K562 (cell line): ENCODE measurements around the gene CCDC92. TPM values are rescaled to one million over a fixed set of nuclear protein-coding genes. Genes with fewer than 3 reads are reported as not detected.

Source experiments
- ATAC-seq: fragments of 200-7000 bp; cut with Tn5 transposase; 3 replicates; pipeline ENCODE4 v1.9.1; 2020; ENCODE audit warnings: moderate library complexity
- BruUV-seq: library from RNA; stranded (reverse); fragments of 400-500 nt; replicated peaks from 2 replicates; lab custom pipeline; 2021; lab: Mats Ljungman, UMichigan
- CTCF ChIA-PET: fragments of 300-600 bp; formaldehyde crosslinking; extraction: SDS; loops from one replicate; lab custom pipeline; 2021; ENCODE audit warnings: low intra/inter-chr PET ratio; lab: Yijun Ruan, JAX
- POLR2A ChIA-PET: fragments of 300-600, 350-650 bp; sonication (Branson Sonifier 250); formaldehyde crosslinking; extraction: SDS; loops from one replicate; lab custom pipeline; 2021; ENCODE audit warnings: antibody characterized with exemption, inconsistent platforms; lab: Yijun Ruan, JAX
- DNase-seq, 4 experiments: peaks; one replicate each; pipeline versions ENCODE4 v3.0.0 to v3.0.0-alpha.2; 2011 to 2018; ENCODE audit warnings: low spot score in 3 of 4, mixed read lengths in 3 of 4; ENCODE audit errors: extremely low read depth in 1 of 4
- FAIRE-seq: peaks from 2 replicates; lab custom pipeline; 2011; peaks lifted over from hg19 to GRCh38; lab: Jason Lieb, UNC
- H2AFZ ChIP-seq: 2 replicates; pipeline ENCODE4 v1.6.0; 2011; ENCODE audit warnings: low read depth, low read length, control low read depth, inconsistent platforms
- H3K27ac ChIP-seq: fragments of 200-600 bp; 3 replicates; pipeline ENCODE4 v1.8.0; 2011; ENCODE audit warnings: low read depth, mild to moderate bottlenecking, control low read depth, inconsistent platforms, low read length, moderate library complexity, mixed read lengths; ENCODE audit errors: extremely low read depth
- H3K27me3 ChIP-seq, 2 experiments: fragments of 300-600 bp in 1 of 2; 2 replicates in 1 of 2; 3 replicates in 1 of 2; pipeline versions ENCODE4 v1.6.0 to v1.8.0; 2011; ENCODE audit warnings: inconsistent platforms in 2 of 2, low read length in 2 of 2, mild to moderate bottlenecking in 1 of 2, mixed read lengths in 1 of 2, moderate library complexity in 1 of 2; ENCODE audit not compliant: control insufficient read depth in 2 of 2, insufficient read depth in 2 of 2
- H3K36me3 ChIP-seq: fragments of 300-600 bp; 3 replicates; pipeline ENCODE4 v1.8.0; 2011; ENCODE audit warnings: mild to moderate bottlenecking, low read length, inconsistent platforms; ENCODE audit not compliant: control insufficient read depth, insufficient read depth
- H3K4me1 ChIP-seq, 2 experiments: fragments of 200-600 bp in 1 of 2; replicated peaks in 1 of 2; 2 replicates in 1 of 2; 3 replicates in 1 of 2; pipeline versions ENCODE4 v1.5.1 to v1.8.0; 2011; ENCODE audit warnings: inconsistent platforms in 2 of 2, low read length in 2 of 2, mild to moderate bottlenecking in 1 of 2, mixed read lengths in 1 of 2, moderate library complexity in 1 of 2; ENCODE audit not compliant: control insufficient read depth in 2 of 2, insufficient read depth in 2 of 2
- H3K4me2 ChIP-seq: 2 replicates; pipeline ENCODE4 v1.6.1; 2011; ENCODE audit warnings: low read length, control low read depth, inconsistent platforms, mixed read lengths; ENCODE audit not compliant: insufficient read depth
- H3K4me3 ChIP-seq: fragments of 200-600 bp; sonication (generic), shearing (Covaris generic); 2 replicates; pipeline ENCODE4 v1.5.1; 2016; ENCODE audit warnings: control low read depth, inconsistent platforms
- H3K79me2 ChIP-seq: fragments of 200-600 bp; 3 replicates; pipeline ENCODE4 v1.8.0; 2011; ENCODE audit warnings: low read length, inconsistent platforms; ENCODE audit not compliant: control insufficient read depth, insufficient read depth
- H3K9ac ChIP-seq, 2 experiments: 2 replicates each; pipeline versions ENCODE4 v1.6.0 to v1.6.1; 2011; ENCODE audit warnings: low read depth in 2 of 2, low read length in 2 of 2, control low read depth in 1 of 2, inconsistent platforms in 1 of 2, mild to moderate bottlenecking in 1 of 2, mixed read lengths in 1 of 2; ENCODE audit not compliant: insufficient read depth in 1 of 2
- H3K9me1 ChIP-seq: one replicate; pipeline ENCODE4 v1.6.0; 2011; ENCODE audit warnings: inconsistent platforms, mild to moderate bottlenecking, low read length, moderate library complexity; ENCODE audit not compliant: control insufficient read depth, insufficient read depth
- H3K9me3 ChIP-seq: replicated peaks from 2 replicates; pipeline ENCODE4 v1.5.1; 2011; ENCODE audit warnings: low read depth, low read length, inconsistent platforms; ENCODE audit not compliant: control insufficient read depth, insufficient read depth
- H4K20me1 ChIP-seq: replicated peaks from 2 replicates; pipeline ENCODE4 v1.6.1; 2011; ENCODE audit warnings: low read length, inconsistent platforms, mixed read lengths; ENCODE audit not compliant: control insufficient read depth, insufficient read depth
- CBX8 ChIP-seq: fragments of 200-600 bp; sonication (generic); IDR thresholded peaks from 2 replicates; pipeline ENCODE4 v1.6.1; 2012; ENCODE audit warnings: borderline replicate concordance, mixed run types, low read depth, mild to moderate bottlenecking, moderate library complexity, mixed read lengths, low read length, control low read depth, inconsistent platforms; ENCODE audit not compliant: poor library complexity, severe bottlenecking; ENCODE audit errors: extremely low read depth
- CEBPG ChIP-seq, 3 experiments: fragments of 200-800 bp in 1 of 3; sonication (Bioruptor generic) in 1 of 3; sonication (generic) in 1 of 3; formaldehyde crosslinking in 1 of 3; IDR thresholded peaks in 2 of 3; conservative IDR thresholded peaks in 1 of 3; 2 replicates each; pipeline versions ENCODE4 v1.6.1 to v1.8.0; 2016 to 2022; ENCODE audit warnings: missing compliant biosample characterization in 2 of 3, missing genetic modification characterization in 2 of 3, mild to moderate bottlenecking in 1 of 3, missing genetic modification reagents in 1 of 3
- E2F1 ChIP-seq: sonication (generic); formaldehyde crosslinking; IDR thresholded peaks from 2 replicates; pipeline ENCODE4 v1.8.1; 2023; ENCODE audit warnings: mild to moderate bottlenecking, missing genetic modification reagents, moderate library complexity
- HDAC2 ChIP-seq: fragments of 450-650 bp; IDR thresholded peaks from 2 replicates; pipeline ENCODE4 v1.6.1; 2016; ENCODE audit warnings: mild to moderate bottlenecking
- HNRNPLL ChIP-seq: fragments of 200-400 bp; formaldehyde crosslinking; IDR thresholded peaks from 2 replicates; pipeline ENCODE4 v1.6.1; 2017; ENCODE audit warnings: low read length, low read depth, mild to moderate bottlenecking; ENCODE audit not compliant: poor library complexity, severe bottlenecking
- NR3C1 ChIP-seq: sonication (generic); formaldehyde crosslinking; IDR thresholded peaks from 2 replicates; pipeline ENCODE4 v1.8.1; 2022; ENCODE audit warnings: missing genetic modification reagents
- SMAD2 ChIP-seq: fragments of 150-350 bp; IDR thresholded peaks from 2 replicates; pipeline ENCODE4 v1.6.1; 2014; ENCODE audit warnings: low read depth, mild to moderate bottlenecking, low read length
- ZNF224 ChIP-seq: sonication (generic); formaldehyde crosslinking; IDR thresholded peaks from 2 replicates; pipeline ENCODE4 v1.8.0; 2022; ENCODE audit warnings: mild to moderate bottlenecking, missing genetic modification reagents
- ZNF23 ChIP-seq: fragments of 250-450 bp; sonication (Bioruptor Pico); IDR thresholded peaks from 2 replicates; pipeline ENCODE4 v1.4.0; 2020; ENCODE audit warnings: mild to moderate bottlenecking
- ZNF24 ChIP-seq: fragments of 450-650 bp; IDR thresholded peaks from 2 replicates; pipeline ENCODE4 v1.6.1; 2016
- WGBS: fragments of 100-300 bp; shearing (Covaris generic); methylation state at CpG from one replicate; pipeline ENCODE4 v1.1.6; 2016; ENCODE audit warnings: low coverage, mixed read lengths; ENCODE audit not compliant: insufficient coverage; ENCODE audit errors: missing lambda C conversion rate; 5-methylcytosine and 5-hydroxymethylcytosine counted together
- in situ Hi-C: fragments of 300-500 bp; cut with MboI; formaldehyde crosslinking; loops from 4 replicates; pipeline ENCODE4 v1.15.0; 2018; ENCODE audit warnings: inconsistent platforms, mixed read lengths
- intact Hi-C: fragments of 100-400 bp; cut with micrococcal nuclease; formaldehyde crosslinking; loops from 2 replicates; pipeline ENCODE4 v1.14.2; 2022
- polyA plus RNA-seq, 8 experiments: library from polyadenylated mRNA; depleted of rRNA in 4 of 8; stranded (reverse) in 5 of 8; unstranded in 3 of 8; fragments of >200 nt; fragmentation: Nextera tagmentation in 2 of 8; fragmentation: Illumina TruSeq in 1 of 8; extraction: Ambion mirVana in 2 of 8; extraction: Trizol in 1 of 8; gene quantifications; 2 replicates each; pipeline versions ENCODE4 v1.2.1 to v1.2.3, GENCODE V29; 2011 to 2014; ENCODE audit warnings: inconsistent platforms in 1 of 8, missing spikeins in 1 of 8
- total RNA-seq, 7 experiments: library from RNA; depleted of rRNA in 6 of 7; stranded (reverse); fragments of >200 nt in 6 of 7; fragmentation: Illumina TruSeq in 2 of 7; extraction: Trizol in 2 of 7; gene quantifications; 2 replicates each; pipeline versions ENCODE4 v1.2.1 to v1.2.3, GENCODE V29; 2011 to 2021; ENCODE audit warnings: low replicate concordance in 1 of 7
- TF ChIP-seq, protein P1 (sequence below): IDR thresholded peaks from 2 replicates; pipeline ENCODE4 v1.6.1; 2012; ENCODE audit warnings: low read depth, low read length, improper control_type of control experiment, borderline replicate concordance
- TF ChIP-seq, protein P2 (sequence below): fragments of 450-650 bp; IDR thresholded peaks from 2 replicates; pipeline ENCODE4 v1.7.0; 2016; ENCODE audit warnings: borderline replicate concordance

CCDC92 gene
- total and polyA plus RNA-seq, 9 of the 15 experiments (the other 6 are each of a cell fraction or from before 2014, with no cell fraction given): 0.27 to 5.9 (median 2.1) TPM

DNA sequence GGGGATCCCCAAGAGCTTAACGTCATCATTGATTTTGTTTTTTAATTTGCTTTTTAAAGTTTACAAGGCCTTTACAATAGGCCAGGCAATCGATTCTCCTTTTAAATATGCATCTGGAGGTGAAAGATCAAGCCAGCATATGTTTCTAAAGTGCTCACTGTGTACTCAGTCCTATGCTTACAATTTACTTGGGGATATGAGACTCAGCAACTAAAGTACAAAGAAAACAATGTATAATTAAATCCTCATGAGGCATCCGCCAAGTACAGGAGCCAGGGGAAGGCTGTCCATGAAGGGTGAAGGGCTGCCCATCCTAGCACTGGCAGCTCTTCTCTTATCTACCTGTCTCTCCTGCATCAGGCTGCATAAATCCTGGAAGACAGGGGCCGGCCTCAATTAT, 11.8 kb downstream of the CCDC92 start (continued):
- TF ChIP-seq, protein P1, sequence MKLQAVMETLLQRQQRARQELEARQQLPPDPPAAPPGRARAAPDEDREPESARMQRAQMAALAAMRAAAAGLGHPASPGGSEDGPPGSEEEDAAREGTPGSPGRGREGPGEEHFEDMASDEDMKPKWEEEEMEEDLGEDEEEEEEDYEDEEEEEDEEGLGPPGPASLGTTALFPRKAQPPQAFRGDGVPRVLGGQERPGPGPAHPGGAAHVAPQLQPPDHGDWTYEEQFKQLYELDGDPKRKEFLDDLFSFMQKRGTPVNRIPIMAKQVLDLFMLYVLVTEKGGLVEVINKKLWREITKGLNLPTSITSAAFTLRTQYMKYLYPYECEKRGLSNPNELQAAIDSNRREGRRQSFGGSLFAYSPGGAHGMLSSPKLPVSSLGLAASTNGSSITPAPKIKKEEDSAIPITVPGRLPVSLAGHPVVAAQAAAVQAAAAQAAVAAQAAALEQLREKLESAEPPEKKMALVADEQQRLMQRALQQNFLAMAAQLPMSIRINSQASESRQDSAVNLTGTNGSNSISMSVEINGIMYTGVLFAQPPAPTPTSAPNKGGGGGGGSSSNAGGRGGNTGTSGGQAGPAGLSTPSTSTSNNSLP: no peak
- TF ChIP-seq SMAD2: no peak
- TF ChIP-seq ZNF23 (CRISPR knock-in tag): no peak
- TF ChIP-seq HNRNPLL: no peak

DNA sequence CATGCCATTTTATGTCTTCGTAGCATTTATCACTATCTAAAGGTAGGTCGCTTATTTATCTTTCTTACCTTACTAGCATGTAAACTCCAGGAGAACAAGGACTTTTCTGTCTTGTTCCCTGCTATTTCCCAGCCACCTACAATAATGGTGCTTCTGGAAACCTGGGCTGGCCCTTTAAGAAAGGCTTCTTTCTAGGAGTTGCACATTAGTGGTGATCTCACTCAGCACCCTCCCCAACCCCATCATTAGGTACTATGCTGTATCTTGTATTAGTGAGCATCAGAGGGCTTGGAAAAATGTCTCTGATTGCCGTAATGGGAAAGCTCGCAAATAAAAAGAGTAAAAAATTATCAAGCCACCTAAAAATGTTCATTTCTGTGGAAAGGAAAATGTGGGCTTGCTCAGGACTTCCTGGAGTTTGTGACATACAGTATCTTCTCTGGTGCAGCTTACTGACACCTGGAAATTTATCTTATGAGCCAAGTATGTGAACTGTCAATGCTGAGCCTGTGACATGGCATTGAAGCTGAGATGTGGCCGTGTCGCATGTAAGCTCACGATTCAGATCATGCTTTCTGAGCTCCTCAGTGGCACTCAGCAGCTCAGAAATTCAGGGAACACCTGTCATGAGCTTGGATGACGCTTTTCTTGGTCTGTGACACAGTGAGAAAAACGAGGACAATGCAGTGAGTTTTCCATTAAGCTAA, 12.4 kb downstream of the CCDC92 start:
- Histone ChIP-seq H3K79me2 (no peaks in the 10 kb centered on the region), H3K27me3 (no peaks in the 10 kb centered on the region), H3K4me2 (no peak overlapping the region), H3K4me3 (no peak overlapping the region), H3K9ac (no peak overlapping the region), H3K27ac (no peak overlapping the region), H3K4me1 (no peaks in the 10 kb centered on the region; a peak in 1 of 5 replicates), H3K9me3 (no peaks in the 10 kb centered on the region), H3K9me1 (no peaks in the 10 kb centered on the region), H3K36me3 (no peaks in the 10 kb centered on the region), H4K20me1 (no peaks in the 10 kb centered on the region), H2AFZ (no peak overlapping the region)
- ATAC-seq (peak; percentile 62; the same call in 1 of the 3 replicates), FAIRE-seq (no peak), DNase-seq (no peak)
- in situ Hi-C loops: no loop called here
- WGBS: 54% methylated on average over 9 of the region's 9 CpGs
- CTCF ChIA-PET: no interaction called here
- POLR2A ChIA-PET: interaction anchor here (0.6 to 1.8 kb wide), 3 partner anchors 9 to 1081 kb away, joined by 3 to 5 read pairs (median 4); no protein-coding TSS in a partner anchor
- no TSS peak for BruUV-seq
- intact Hi-C loops: no loop called here
- no peak for TF ChIP-seq ZNF24
- TF ChIP-seq NR3C1 (CRISPR knock-in tag): no peak
- no peak for TF ChIP-seq ZNF224 (CRISPR knock-in tag)
- TF ChIP-seq CEBPG (CRISPR knock-in tag; IDR thresholded peaks at IDR 0.05): peak; percentile 52; the same call in 1 of the 2 replicates
- TF ChIP-seq CEBPG (tag; conservative IDR thresholded peaks at IDR 0.05 in 1 of 2, IDR thresholded peaks at IDR 0.05 in 1 of 2): no peak
- TF ChIP-seq, protein P2, sequence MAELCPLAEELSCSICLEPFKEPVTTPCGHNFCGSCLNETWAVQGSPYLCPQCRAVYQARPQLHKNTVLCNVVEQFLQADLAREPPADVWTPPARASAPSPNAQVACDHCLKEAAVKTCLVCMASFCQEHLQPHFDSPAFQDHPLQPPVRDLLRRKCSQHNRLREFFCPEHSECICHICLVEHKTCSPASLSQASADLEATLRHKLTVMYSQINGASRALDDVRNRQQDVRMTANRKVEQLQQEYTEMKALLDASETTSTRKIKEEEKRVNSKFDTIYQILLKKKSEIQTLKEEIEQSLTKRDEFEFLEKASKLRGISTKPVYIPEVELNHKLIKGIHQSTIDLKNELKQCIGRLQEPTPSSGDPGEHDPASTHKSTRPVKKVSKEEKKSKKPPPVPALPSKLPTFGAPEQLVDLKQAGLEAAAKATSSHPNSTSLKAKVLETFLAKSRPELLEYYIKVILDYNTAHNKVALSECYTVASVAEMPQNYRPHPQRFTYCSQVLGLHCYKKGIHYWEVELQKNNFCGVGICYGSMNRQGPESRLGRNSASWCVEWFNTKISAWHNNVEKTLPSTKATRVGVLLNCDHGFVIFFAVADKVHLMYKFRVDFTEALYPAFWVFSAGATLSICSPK: no peak
- TF ChIP-seq HDAC2: no peak
- no peak for TF ChIP-seq CBX8
- TF ChIP-seq E2F1: no peak
